T-cell (primary cell): ENCODE data around the gene LRRFIP1. TPM values are rescaled to one million over a fixed set of nuclear protein-coding genes. Genes with fewer than 3 reads are reported as not detected.
A peak's percentile ranks its signal among the peaks of the same experiment; 100 is the strongest.

ENCODE experiments used
- ATAC-seq, 4 experiments: fragments of 200-7000 bp in 3 of 4; fragments of 150-1000 bp in 1 of 4; cut with Tn5 transposase; replicated peaks in 1 of 4; 1 replicate in 3 of 4; 2 replicates in 1 of 4; pipeline ENCODE4 v1.10.0; 2021; ENCODE audit warnings: moderate library complexity in 3 of 4, mild to moderate bottlenecking in 2 of 4, moderate number of reproducible peaks in 1 of 4
- CTCF ChIA-PET, 2 donors: fragments of 300-600 bp; sonication (Branson Sonifier 250); formaldehyde crosslinking; loops; one replicate each; lab custom pipeline; 2022; ENCODE audit warnings: antibody characterized with exemption in 2 of 2; lab: Charles Lee
- POLR2A ChIA-PET, 2 donors: fragments of 300-600 bp; sonication (Branson Sonifier 250); formaldehyde crosslinking; loops; one replicate each; lab custom pipeline; 2022; ENCODE audit warnings: antibody characterized with exemption in 2 of 2; lab: Charles Lee
- DNase-seq, 35 experiments: peaks; one replicate each; pipeline versions ENCODE4 v3.0.0 to v3.0.0-alpha.2; 2013 to 2023
- H3K27ac ChIP-seq: one replicate; pipeline ENCODE4 v1.5.1; 2013; ENCODE audit warnings: low read length
- H3K27me3 ChIP-seq, 2 experiments: replicated peaks in 1 of 2; 1 replicate in 1 of 2; 2 replicates in 1 of 2; pipeline versions ENCODE4 v1.6.1 to v1.7.0; 2013; ENCODE audit warnings: low read length in 1 of 2, mixed read lengths in 1 of 2; ENCODE audit not compliant: control insufficient read depth in 2 of 2, insufficient read depth in 2 of 2; ENCODE audit errors: extremely low read depth in 1 of 2
- H3K36me3 ChIP-seq, 2 donors: 1 replicate in 1 of 2; 2 replicates in 1 of 2; pipeline versions ENCODE4 v1.6.1 to v1.7.0; 2013; ENCODE audit warnings: low read length in 1 of 2; ENCODE audit not compliant: control insufficient read depth in 2 of 2, insufficient read depth in 1 of 2; ENCODE audit errors: extremely low read depth in 1 of 2
- H3K4me1 ChIP-seq, 2 experiments: 1 replicate in 1 of 2; 2 replicates in 1 of 2; pipeline versions ENCODE4 v1.6.1 to v1.7.0; 2013; ENCODE audit warnings: low read length in 2 of 2, mixed read lengths in 1 of 2; ENCODE audit not compliant: insufficient read depth in 2 of 2, control insufficient read depth in 1 of 2; ENCODE audit errors: extremely low read depth in 1 of 2
- H3K4me3 ChIP-seq, 2 donors: 1 replicate in 1 of 2; 2 replicates in 1 of 2; pipeline versions ENCODE4 v1.5.1 to v1.7.0; 2013; ENCODE audit warnings: mild to moderate bottlenecking in 2 of 2, low read length in 1 of 2, moderate library complexity in 1 of 2; ENCODE audit not compliant: control insufficient read depth in 1 of 2; ENCODE audit errors: extremely low read depth in 1 of 2
- H3K9me3 ChIP-seq: 2 replicates; pipeline ENCODE4 v1.7.0; 2013
- H3K27ac Mint-ChIP-seq, 2 donors: one replicate each; pipeline ENCODE4 v1.8.0; 2020 to 2021; ENCODE audit warnings: mild to moderate bottlenecking in 2 of 2, mixed read lengths in 2 of 2
- H3K27me3 Mint-ChIP-seq, 2 donors: one replicate each; pipeline ENCODE4 v1.8.0; 2021 to 2022; ENCODE audit warnings: mixed read lengths in 2 of 2
- H3K36me3 Mint-ChIP-seq: one replicate; pipeline ENCODE4 v1.8.0; 2021; ENCODE audit warnings: mixed read lengths
- H3K4me1 Mint-ChIP-seq, 3 donors: one replicate each; pipeline ENCODE4 v1.8.0; 2020 to 2022; ENCODE audit warnings: mixed read lengths in 3 of 3, mild to moderate bottlenecking in 1 of 3
- H3K4me3 Mint-ChIP-seq, 3 donors: one replicate each; pipeline ENCODE4 v1.8.0; 2020 to 2022; ENCODE audit warnings: mild to moderate bottlenecking in 3 of 3, mixed read lengths in 3 of 3, moderate library complexity in 3 of 3
- H3K9me3 Mint-ChIP-seq, 3 donors: one replicate each; pipeline ENCODE4 v1.8.0; 2020 to 2022; ENCODE audit warnings: mixed read lengths in 3 of 3
- WGBS: methylation state at CpG from one replicate; pipeline ENCODE4 v1.1.5; 2013; ENCODE audit warnings: missing lambda C conversion rate; ENCODE audit not compliant: insufficient coverage; 5-methylcytosine and 5-hydroxymethylcytosine counted together
- total RNA-seq, 35 experiments: library from RNA in 6 of 35; stranded (reverse) in 6 of 35; fragments of 120-200 nt in 1 of 35; gene quantifications; one replicate each; pipeline versions ENCODE4 v1.2.1 to v1.2.4 and lab custom pipeline; 2013 to 2026

Gene LRRFIP1
- total RNA-seq, 5 donors from 2014 or later (not counting 1 experiment from before 2014, with no cell fraction given), result 105 to 170 (median 128) TPM

GRCh38 chr2:237744270-237744612 lies 116.9 kb downstream of the LRRFIP1 start:
- no peak overlapping the region for H3K27ac Mint-ChIP-seq

GRCh38 chr2:237744613-237745249 lies 117.3 kb downstream of the LRRFIP1 start:
- 80% methylated on average over 3 of the region's 18 CpGs for WGBS
- no peaks in the 10 kb centered on the region for H3K9me3 ChIP-seq
- POLR2A ChIA-PET, result interaction anchor here (0.7 to 1.2 kb wide), 4 partner anchors 8 to 141 kb away, joined by 3 to 11 read pairs (median 6); no protein-coding TSS in a partner anchor
- CTCF ChIA-PET, result interaction anchor here (0.6 to 6.2 kb wide), 37 partner anchors 9 to 519 kb away, joined by 3 to 90 read pairs (median 4); no protein-coding TSS in a partner anchor
- H3K4me1 ChIP-seq, result peaks cover 2 to 35% of the 10 kb centered on the region in 2 experiments
- DNase-seq (peak; percentile 35 to 85 (median 71)), ATAC-seq (peak; percentile 78 to 90 (median 85))
- Mint-ChIP-seq H3K9me3 (no peaks in the 10 kb centered on the region), H3K36me3 (peaks cover 29% of the 10 kb centered on the region), H3K27me3 (no peaks in the 10 kb centered on the region), H3K4me1 (peaks cover 35 to 48% (median 41%) of the 10 kb centered on the region in 3 donors), H3K4me3 (no peak overlapping the region), H3K27ac (peak overlapping the region; percentile 69 to 84)
- peak overlapping the region; percentile 50 for H3K27ac ChIP-seq
- no peaks in the 10 kb centered on the region for H3K27me3 ChIP-seq
- no peak overlapping the region for H3K4me3 ChIP-seq
- H3K36me3 ChIP-seq, result peaks cover 14 to 33% of the 10 kb centered on the region in 2 donors

More at GRCh38 chr2:237744270-237744612, 116.9 kb downstream of the LRRFIP1 start:
- H3K4me3 ChIP-seq, result no peak overlapping the region
- H3K36me3 ChIP-seq, result peaks cover 14 to 32% of the 10 kb centered on the region in 2 donors
- peaks cover 2 to 35% of the 10 kb centered on the region in 2 experiments for H3K4me1 ChIP-seq
- no peaks in the 10 kb centered on the region for H3K27me3 Mint-ChIP-seq
- peaks cover 38 to 50% (median 44%) of the 10 kb centered on the region in 3 donors for H3K4me1 Mint-ChIP-seq
- ATAC-seq (no peak), DNase-seq (no peak)
- POLR2A ChIA-PET, result interaction anchor here in 1 of 2 donors (1.0 kb wide), 1 partner anchor 140 kb away, joined by 4 read pairs; no protein-coding TSS in a partner anchor
- no peaks in the 10 kb centered on the region for H3K9me3 ChIP-seq
- no peaks in the 10 kb centered on the region for H3K9me3 Mint-ChIP-seq
- H3K27me3 ChIP-seq, result no peaks in the 10 kb centered on the region
- H3K27ac ChIP-seq, result peak overlapping the region; percentile 50
- 93% methylated on average over 3 of the region's 6 CpGs for WGBS
- CTCF ChIA-PET, result interaction anchor here (0.6 to 6.2 kb wide), 10 partner anchors 10 to 231 kb away, joined by 3 to 90 read pairs (median 8); no protein-coding TSS in a partner anchor
- no peak overlapping the region for H3K4me3 Mint-ChIP-seq
- peaks cover 24% of the 10 kb centered on the region for H3K36me3 Mint-ChIP-seq

- ChIA-PET CTCF (interaction anchor here (0.6 to 6.2 kb wide), 35 partner anchors 9 to 518 kb away, joined by 3 to 90 read pairs (median 5); no protein-coding TSS in a partner anchor), POLR2A (interaction anchor here (0.7 to 1.2 kb wide), 4 partner anchors 8 to 141 kb away, joined by 3 to 11 read pairs (median 6); no protein-coding TSS in a partner anchor)
- H3K9me3 ChIP-seq, result no peaks in the 10 kb centered on the region
- H3K4me3 ChIP-seq, result no peak overlapping the region
- no peak for ATAC-seq
- H3K27me3 ChIP-seq, result no peaks in the 10 kb centered on the region
- peaks cover 14 to 35% of the 10 kb centered on the region in 2 donors for H3K36me3 ChIP-seq
- 80% methylated on average over 1 of the region's 5 CpGs for WGBS
- Mint-ChIP-seq H3K4me1 (peaks cover 33 to 45% (median 37%) of the 10 kb centered on the region in 3 donors), H3K27ac (peak overlapping the region; percentile 69 to 84), H3K9me3 (no peaks in the 10 kb centered on the region), H3K36me3 (peaks cover 32% of the 10 kb centered on the region), H3K4me3 (no peak overlapping the region), H3K27me3 (no peaks in the 10 kb centered on the region)
- peaks cover 2 to 31% of the 10 kb centered on the region in 2 experiments for H3K4me1 ChIP-seq
- no peak overlapping the region for H3K27ac ChIP-seq
- DNase-seq, result no peak
Measured at GRCh38 chr2:237745250-237745613, 117.8 kb downstream of the LRRFIP1 start.

- peaks cover 40% of the 10 kb centered on the region for H3K36me3 Mint-ChIP-seq
- H3K4me3 ChIP-seq, result no peak overlapping the region
- no peaks in the 10 kb centered on the region for H3K27me3 ChIP-seq
- no peak overlapping the region for H3K4me3 Mint-ChIP-seq
- peaks cover 10 to 41% of the 10 kb centered on the region in 2 donors for H3K36me3 ChIP-seq
- peaks cover 24 to 39% (median 28%) of the 10 kb centered on the region in 3 donors for H3K4me1 Mint-ChIP-seq
- 100% methylated on average over 9 of the region's 15 CpGs for WGBS
- ChIA-PET CTCF (interaction anchor here (1.2 to 6.2 kb wide), 10 partner anchors 8 to 174 kb away, joined by 4 to 90 read pairs (median 6); no protein-coding TSS in a partner anchor), POLR2A (no interaction called here)
- H3K27ac ChIP-seq, result no peak overlapping the region
- H3K9me3 ChIP-seq, result no peaks in the 10 kb centered on the region
- DNase-seq (no peak), ATAC-seq (no peak)
- no peaks in the 10 kb centered on the region for H3K27me3 Mint-ChIP-seq
- H3K27ac Mint-ChIP-seq, result no peak overlapping the region
- H3K9me3 Mint-ChIP-seq, result no peaks in the 10 kb centered on the region
- H3K4me1 ChIP-seq, result peaks cover 2 to 23% of the 10 kb centered on the region in 2 experiments
Measured at GRCh38 chr2:237746302-237747080, 119.1 kb downstream of the LRRFIP1 start.

GRCh38 chr2:237747189-237747588 lies 119.8 kb downstream of the LRRFIP1 start:
- peaks cover 15 to 46% of the 10 kb centered on the region in 2 donors for H3K36me3 ChIP-seq
- CTCF ChIA-PET, result interaction anchor here (1.2 to 6.2 kb wide), 5 partner anchors 49 to 175 kb away, joined by 4 to 90 read pairs (median 6); no protein-coding TSS in a partner anchor
- no peaks in the 10 kb centered on the region for H3K9me3 ChIP-seq
- ATAC-seq (no peak), DNase-seq (no peak)
- POLR2A ChIA-PET, result no interaction called here
- peaks cover 2 to 22% of the 10 kb centered on the region in 2 experiments for H3K4me1 ChIP-seq
- H3K4me3 Mint-ChIP-seq, result no peak overlapping the region
- 97% methylated on average over 6 of the region's 9 CpGs for WGBS
- peaks cover 44% of the 10 kb centered on the region for H3K36me3 Mint-ChIP-seq
- no peak overlapping the region for H3K4me3 ChIP-seq
- H3K27ac ChIP-seq, result no peak overlapping the region
- no peaks in the 10 kb centered on the region for H3K9me3 Mint-ChIP-seq
- H3K27me3 Mint-ChIP-seq, result no peaks in the 10 kb centered on the region
- H3K4me1 Mint-ChIP-seq, result peaks cover 21 to 38% (median 29%) of the 10 kb centered on the region in 3 donors
- H3K27me3 ChIP-seq, result no peaks in the 10 kb centered on the region
- no peak overlapping the region for H3K27ac Mint-ChIP-seq

- WGBS, result 96% methylated on average over 6 of the region's 11 CpGs
- DNase-seq (no peak), ATAC-seq (no peak)
- H3K4me3 ChIP-seq, result no peak overlapping the region
- no peaks in the 10 kb centered on the region for H3K27me3 Mint-ChIP-seq
- POLR2A ChIA-PET, result no interaction called here
- CTCF ChIA-PET, result interaction anchor here in 1 of 2 donors (1.9 kb wide), 1 partner anchor 51 kb away, joined by 4 read pairs; no protein-coding TSS in a partner anchor
- H3K4me1 Mint-ChIP-seq, result peaks cover 6 to 29% (median 20%) of the 10 kb centered on the region in 3 donors
- peaks cover 61% of the 10 kb centered on the region for H3K36me3 Mint-ChIP-seq
- no peak overlapping the region for H3K27ac Mint-ChIP-seq
- no peaks in the 10 kb centered on the region for H3K9me3 Mint-ChIP-seq
- H3K4me3 Mint-ChIP-seq, result no peak overlapping the region
- H3K36me3 ChIP-seq, result peaks cover 19 to 65% of the 10 kb centered on the region in 2 donors
- no peaks in the 10 kb centered on the region for H3K9me3 ChIP-seq
- H3K4me1 ChIP-seq, result peaks cover 2 to 14% of the 10 kb centered on the region in 2 experiments
- H3K27ac ChIP-seq, result no peak overlapping the region
- no peaks in the 10 kb centered on the region for H3K27me3 ChIP-seq
Measured at GRCh38 chr2:237749002-237749401, 121.6 kb downstream of the LRRFIP1 start.
